ENCODE data around the gene PAPOLB. TPM values are rescaled to one million over a fixed set of nuclear protein-coding genes. Genes with fewer than 3 reads are reported as not detected.

Gene PAPOLB
- total and polyA plus RNA-seq, 2 of the 8 experiments (the other 6 are each of a cell fraction or from before 2014, with no cell fraction given), result 0.02 to 0.15 TPM

- Histone ChIP-seq H2BK120ac (replicated peaks; ENCODE audit: low read depth, low read length) (no peak overlapping the region), H2AFZ (ENCODE audit: low read length) (no peak overlapping the region), H3K56ac (replicated peaks; ENCODE audit: insufficient read length, low read depth, low read length) (no peak overlapping the region), H2BK20ac (ENCODE audit: low read length) (no peak overlapping the region), H3K27ac (ENCODE audit: low read depth, low read length) (no peak overlapping the region), H2AK5ac (ENCODE audit: low read depth, low read length) (no peak overlapping the region), H3K4me3 (ENCODE audit: extremely low read depth in 1 of 4, insufficient read depth in 2 of 4, low read depth in 3 of 4, low read length in 4 of 4) (peak overlapping the region; percentile 41 to 63 (median 56)), H3K23me2 (ENCODE audit: low read depth, low read length) (peaks cover 11% of the 10 kb centered on the region; the same call in 1 of the 2 replicates), H3K9ac (replicated peaks in 1 of 4; ENCODE audit: extremely low read depth in 1 of 4, low read depth in 3 of 4, low read length in 3 of 4) (peak overlapping the region in 1 of 4 experiments; percentile 42; a peak in 2 of 7 replicates), H3K4me1 (replicated peaks in 1 of 4; ENCODE audit: control insufficient read depth in 3 of 4, insufficient read depth in 4 of 4, low read length in 3 of 4) (peaks cover 0 to 5% (median 2%) of the 10 kb centered on the region in 4 experiments; a peak in 3 of 7 replicates), H4K91ac (replicated peaks; ENCODE audit: insufficient read length, low read length) (no peak overlapping the region), H3K4ac (replicated peaks; ENCODE audit: insufficient read length, low read depth, low read length) (no peak overlapping the region), H3K79me1 (ENCODE audit: low read depth, low read length) (no peaks in the 10 kb centered on the region), H3K18ac (ENCODE audit: extremely low read depth, low read length) (no peak overlapping the region; the same call in 1 of the 2 replicates), H2BK12ac (ENCODE audit: low read depth, low read length) (no peak overlapping the region), H3K27me3 (replicated peaks in 1 of 4; ENCODE audit: control insufficient read depth in 3 of 4, extremely low read depth in 1 of 4, insufficient read depth in 3 of 4, low read length in 3 of 4) (peaks cover 0 to 9% (median 2%) of the 10 kb centered on the region in 4 experiments; a peak in 2 of 7 replicates), H2BK15ac (ENCODE audit: low read length) (no peak overlapping the region), H2BK5ac (ENCODE audit: low read depth, low read length) (no peak overlapping the region), H3K9me3 (ENCODE audit: insufficient read depth in 2 of 2, low read depth in 1 of 2, low read length in 1 of 2) (no peaks in the 10 kb centered on the region), H4K8ac (ENCODE audit: extremely low read depth, insufficient read depth, low read length) (no peak overlapping the region), H3K4me2 (ENCODE audit: insufficient read depth in 1 of 2, low read depth in 2 of 2, low read length in 2 of 2) (peak overlapping the region; percentile 98), H4K5ac (ENCODE audit: insufficient read length, low read depth, low read length) (no peak overlapping the region), H3K23ac (ENCODE audit: insufficient read length) (no peak overlapping the region), H3K14ac (ENCODE audit: insufficient read length) (no peak overlapping the region), H3K36me3 (ENCODE audit: control insufficient read depth in 2 of 4, insufficient read depth in 4 of 4, low read length in 3 of 4) (no peaks in the 10 kb centered on the region), H3K79me2 (ENCODE audit: control insufficient read depth in 1 of 2, insufficient read depth in 2 of 2, low read length in 2 of 2) (no peaks in the 10 kb centered on the region), H4K20me1 (replicated peaks in 1 of 2; ENCODE audit: control insufficient read depth in 1 of 2, insufficient read depth in 2 of 2, low read length in 2 of 2) (no peaks in the 10 kb centered on the region)
- no peak for DNase-seq (ENCODE audit: low read depth in 1 of 2, low spot score in 2 of 2)
- FAIRE-seq, result no peak
- POLR2A ChIA-PET (ENCODE audit: partially characterized antibody), result interaction anchor here (0.6 to 1.5 kb wide), 3 partner anchors 12 to 717 kb away, joined by 3 to 5 read pairs (median 3); no protein-coding TSS in a partner anchor
- CTCF ChIA-PET (ENCODE audit: partially characterized antibody), result interaction anchor here (0.7 to 4.8 kb wide), 32 partner anchors 7 to 187 kb away, joined by 3 to 47 read pairs (median 4); no protein-coding TSS in a partner anchor
- no peak for TF ChIP-seq MAFK (IDR thresholded peaks at IDR 0.05; ENCODE audit: low read depth, low read length)
- 1% methylated on average over 24 of the region's 36 CpGs; no CpG with 5 or more reads in 1 of the 2 experiments for WGBS, 2 experiments (ENCODE audit: extremely low coverage in 1 of 2, insufficient coverage in 1 of 2, insufficient read length in 1 of 2, insufficient replicate concordance in 2 of 2, low coverage in 1 of 2, low lambda C conversion rate in 2 of 2, missing lambda C conversion rate in 1 of 2)
Measured at GRCh38 chr7:4883033-4883371, 21.2 kb upstream of the PAPOLB start.

Measured in H1 (cell line).